K562 (cell line): ENCODE data around the gene CTIF. TPM values are rescaled to one million over a fixed set of nuclear protein-coding genes. Genes with fewer than 3 reads are reported as not detected.

Source experiments
- ATAC-seq: fragments of 200-7000 bp; cut with Tn5 transposase; 3 replicates; pipeline ENCODE4 v1.9.1; 2020; ENCODE audit warnings: moderate library complexity
- BruUV-seq: library from RNA; stranded (reverse); fragments of 400-500 nt; replicated peaks from 2 replicates; lab custom pipeline; 2021; lab: Mats Ljungman, UMichigan
- CTCF ChIA-PET: fragments of 300-600 bp; formaldehyde crosslinking; extraction: SDS; loops from one replicate; lab custom pipeline; 2021; ENCODE audit warnings: low intra/inter-chr PET ratio; lab: Yijun Ruan, JAX
- POLR2A ChIA-PET: fragments of 300-600, 350-650 bp; sonication (Branson Sonifier 250); formaldehyde crosslinking; extraction: SDS; loops from one replicate; lab custom pipeline; 2021; ENCODE audit warnings: antibody characterized with exemption, inconsistent platforms; lab: Yijun Ruan, JAX
- DNase-seq, 4 experiments: peaks; one replicate each; pipeline versions ENCODE4 v3.0.0 to v3.0.0-alpha.2; 2011 to 2018; ENCODE audit warnings: low spot score in 3 of 4, mixed read lengths in 3 of 4; ENCODE audit errors: extremely low read depth in 1 of 4
- FAIRE-seq: peaks from 2 replicates; lab custom pipeline; 2011; peaks lifted over from hg19 to GRCh38; lab: Jason Lieb, UNC
- H2AFZ ChIP-seq: 2 replicates; pipeline ENCODE4 v1.6.0; 2011; ENCODE audit warnings: low read depth, low read length, control low read depth, inconsistent platforms
- H3K27ac ChIP-seq: fragments of 200-600 bp; 3 replicates; pipeline ENCODE4 v1.8.0; 2011; ENCODE audit warnings: low read depth, mild to moderate bottlenecking, control low read depth, inconsistent platforms, low read length, moderate library complexity, mixed read lengths; ENCODE audit errors: extremely low read depth
- H3K27me3 ChIP-seq, 2 experiments: fragments of 300-600 bp in 1 of 2; 2 replicates in 1 of 2; 3 replicates in 1 of 2; pipeline versions ENCODE4 v1.6.0 to v1.8.0; 2011; ENCODE audit warnings: inconsistent platforms in 2 of 2, low read length in 2 of 2, mild to moderate bottlenecking in 1 of 2, mixed read lengths in 1 of 2, moderate library complexity in 1 of 2; ENCODE audit not compliant: control insufficient read depth in 2 of 2, insufficient read depth in 2 of 2
- H3K36me3 ChIP-seq: fragments of 300-600 bp; 3 replicates; pipeline ENCODE4 v1.8.0; 2011; ENCODE audit warnings: mild to moderate bottlenecking, low read length, inconsistent platforms; ENCODE audit not compliant: control insufficient read depth, insufficient read depth
- H3K4me1 ChIP-seq, 2 experiments: fragments of 200-600 bp in 1 of 2; replicated peaks in 1 of 2; 2 replicates in 1 of 2; 3 replicates in 1 of 2; pipeline versions ENCODE4 v1.5.1 to v1.8.0; 2011; ENCODE audit warnings: inconsistent platforms in 2 of 2, low read length in 2 of 2, mild to moderate bottlenecking in 1 of 2, mixed read lengths in 1 of 2, moderate library complexity in 1 of 2; ENCODE audit not compliant: control insufficient read depth in 2 of 2, insufficient read depth in 2 of 2
- H3K4me2 ChIP-seq: 2 replicates; pipeline ENCODE4 v1.6.1; 2011; ENCODE audit warnings: low read length, control low read depth, inconsistent platforms, mixed read lengths; ENCODE audit not compliant: insufficient read depth
- H3K4me3 ChIP-seq: fragments of 200-600 bp; sonication (generic), shearing (Covaris generic); 2 replicates; pipeline ENCODE4 v1.5.1; 2016; ENCODE audit warnings: control low read depth, inconsistent platforms
- H3K79me2 ChIP-seq: fragments of 200-600 bp; 3 replicates; pipeline ENCODE4 v1.8.0; 2011; ENCODE audit warnings: low read length, inconsistent platforms; ENCODE audit not compliant: control insufficient read depth, insufficient read depth
- H3K9ac ChIP-seq, 2 experiments: 2 replicates each; pipeline versions ENCODE4 v1.6.0 to v1.6.1; 2011; ENCODE audit warnings: low read depth in 2 of 2, low read length in 2 of 2, control low read depth in 1 of 2, inconsistent platforms in 1 of 2, mild to moderate bottlenecking in 1 of 2, mixed read lengths in 1 of 2; ENCODE audit not compliant: insufficient read depth in 1 of 2
- H3K9me1 ChIP-seq: one replicate; pipeline ENCODE4 v1.6.0; 2011; ENCODE audit warnings: inconsistent platforms, mild to moderate bottlenecking, low read length, moderate library complexity; ENCODE audit not compliant: control insufficient read depth, insufficient read depth
- H3K9me3 ChIP-seq: replicated peaks from 2 replicates; pipeline ENCODE4 v1.5.1; 2011; ENCODE audit warnings: low read depth, low read length, inconsistent platforms; ENCODE audit not compliant: control insufficient read depth, insufficient read depth
- H4K20me1 ChIP-seq: replicated peaks from 2 replicates; pipeline ENCODE4 v1.6.1; 2011; ENCODE audit warnings: low read length, inconsistent platforms, mixed read lengths; ENCODE audit not compliant: control insufficient read depth, insufficient read depth
- CCNT2 ChIP-seq: IDR thresholded peaks from 2 replicates; pipeline ENCODE4 v1.6.1; 2011; ENCODE audit warnings: borderline replicate concordance, low read depth, mild to moderate bottlenecking, moderate library complexity, mixed read lengths, low read length; ENCODE audit not compliant: insufficient read length; ENCODE audit errors: extremely low read depth
- HMG20A ChIP-seq: fragments of 450-650 bp; formaldehyde crosslinking; conservative IDR thresholded peaks from 2 replicates; pipeline ENCODE4 v1.4.0; 2020; ENCODE audit warnings: mild to moderate bottlenecking, mixed read lengths
- KLF16 ChIP-seq: IDR thresholded peaks from 2 replicates; pipeline ENCODE4 v1.6.1; 2016; ENCODE audit warnings: antibody characterized with exemption
- NR4A1 ChIP-seq, 2 experiments: fragments of 250-450 bp in 1 of 2; fragments of 450-650 bp in 1 of 2; sonication (Bioruptor Pico) in 1 of 2; IDR thresholded peaks; 2 replicates each; pipeline versions ENCODE4 v1.4.0 to v1.6.1; 2016 to 2020; ENCODE audit warnings: mild to moderate bottlenecking in 2 of 2, missing compliant biosample characterization in 1 of 2, missing genetic modification characterization in 1 of 2, moderate library complexity in 1 of 2
- PHF20 ChIP-seq: fragments of 450-650 bp; IDR thresholded peaks from 2 replicates; pipeline ENCODE4 v1.6.1; 2018; ENCODE audit not compliant: partially characterized antibody
- TCF7L2 ChIP-seq: fragments of 150-350 bp; IDR thresholded peaks from 2 replicates; pipeline ENCODE4 v1.6.1; 2016; ENCODE audit warnings: low read depth, mild to moderate bottlenecking, low read length, moderate library complexity
- ZNF140 ChIP-seq: fragments of 250-450 bp; sonication (Bioruptor Pico); IDR thresholded peaks from 2 replicates; pipeline ENCODE4 v1.8.0; 2021; ENCODE audit warnings: moderate library complexity, mild to moderate bottlenecking, inconsistent platforms
- ZNF165 ChIP-seq: fragments of 250-450 bp; sonication (Bioruptor Pico); IDR thresholded peaks from 2 replicates; pipeline ENCODE4 v1.4.0; 2020; ENCODE audit warnings: borderline replicate concordance
- ZNF583 ChIP-seq: fragments of 250-450 bp; sonication (Bioruptor Pico); IDR thresholded peaks from 2 replicates; pipeline ENCODE4 v1.4.0; 2020
- WGBS: fragments of 100-300 bp; shearing (Covaris generic); methylation state at CpG from one replicate; pipeline ENCODE4 v1.1.6; 2016; ENCODE audit warnings: low coverage, mixed read lengths; ENCODE audit not compliant: insufficient coverage; ENCODE audit errors: missing lambda C conversion rate; 5-methylcytosine and 5-hydroxymethylcytosine counted together
- in situ Hi-C: fragments of 300-500 bp; cut with MboI; formaldehyde crosslinking; loops from 4 replicates; pipeline ENCODE4 v1.15.0; 2018; ENCODE audit warnings: inconsistent platforms, mixed read lengths
- intact Hi-C: fragments of 100-400 bp; cut with micrococcal nuclease; formaldehyde crosslinking; loops from 2 replicates; pipeline ENCODE4 v1.14.2; 2022
- polyA plus RNA-seq, 8 experiments: library from polyadenylated mRNA; depleted of rRNA in 4 of 8; stranded (reverse) in 5 of 8; unstranded in 3 of 8; fragments of >200 nt; fragmentation: Nextera tagmentation in 2 of 8; fragmentation: Illumina TruSeq in 1 of 8; extraction: Ambion mirVana in 2 of 8; extraction: Trizol in 1 of 8; gene quantifications; 2 replicates each; pipeline versions ENCODE4 v1.2.1 to v1.2.3, GENCODE V29; 2011 to 2014; ENCODE audit warnings: inconsistent platforms in 1 of 8, missing spikeins in 1 of 8
- total RNA-seq, 7 experiments: library from RNA; depleted of rRNA in 6 of 7; stranded (reverse); fragments of >200 nt in 6 of 7; fragmentation: Illumina TruSeq in 2 of 7; extraction: Trizol in 2 of 7; gene quantifications; 2 replicates each; pipeline versions ENCODE4 v1.2.1 to v1.2.3, GENCODE V29; 2011 to 2021; ENCODE audit warnings: low replicate concordance in 1 of 7
- TF ChIP-seq, protein P1 (sequence below): sonication (generic); formaldehyde crosslinking; IDR thresholded peaks from 2 replicates; pipeline ENCODE4 v1.8.0; 2022; ENCODE audit warnings: mild to moderate bottlenecking, missing genetic modification reagents
- TF ChIP-seq, protein P2 (sequence below), 3 experiments: fragments of 200-800 bp in 1 of 3; fragments of 250-450 bp in 1 of 3; fragments of 450-650 bp in 1 of 3; sonication (Bioruptor Pico) in 1 of 3; sonication (Bioruptor generic) in 1 of 3; formaldehyde crosslinking in 1 of 3; IDR thresholded peaks; 2 replicates each; pipeline versions ENCODE4 v1.6.1 to v1.8.0; 2016 to 2022; ENCODE audit warnings: mild to moderate bottlenecking in 2 of 3, missing genetic modification characterization in 2 of 3, missing compliant biosample characterization in 1 of 3, moderate library complexity in 1 of 3
- TF ChIP-seq, protein P3 (sequence below): fragments of 200-400 bp; formaldehyde crosslinking; IDR thresholded peaks from 2 replicates; pipeline ENCODE4 v1.6.1; 2017; ENCODE audit warnings: mild to moderate bottlenecking, low read depth, low read length, moderate library complexity

CTIF gene
- total and polyA plus RNA-seq, 9 of the 15 experiments (the other 6 are each of a cell fraction or from before 2014, with no cell fraction given) = 0.17 to 11.5 (median 2.2) TPM

DNA sequence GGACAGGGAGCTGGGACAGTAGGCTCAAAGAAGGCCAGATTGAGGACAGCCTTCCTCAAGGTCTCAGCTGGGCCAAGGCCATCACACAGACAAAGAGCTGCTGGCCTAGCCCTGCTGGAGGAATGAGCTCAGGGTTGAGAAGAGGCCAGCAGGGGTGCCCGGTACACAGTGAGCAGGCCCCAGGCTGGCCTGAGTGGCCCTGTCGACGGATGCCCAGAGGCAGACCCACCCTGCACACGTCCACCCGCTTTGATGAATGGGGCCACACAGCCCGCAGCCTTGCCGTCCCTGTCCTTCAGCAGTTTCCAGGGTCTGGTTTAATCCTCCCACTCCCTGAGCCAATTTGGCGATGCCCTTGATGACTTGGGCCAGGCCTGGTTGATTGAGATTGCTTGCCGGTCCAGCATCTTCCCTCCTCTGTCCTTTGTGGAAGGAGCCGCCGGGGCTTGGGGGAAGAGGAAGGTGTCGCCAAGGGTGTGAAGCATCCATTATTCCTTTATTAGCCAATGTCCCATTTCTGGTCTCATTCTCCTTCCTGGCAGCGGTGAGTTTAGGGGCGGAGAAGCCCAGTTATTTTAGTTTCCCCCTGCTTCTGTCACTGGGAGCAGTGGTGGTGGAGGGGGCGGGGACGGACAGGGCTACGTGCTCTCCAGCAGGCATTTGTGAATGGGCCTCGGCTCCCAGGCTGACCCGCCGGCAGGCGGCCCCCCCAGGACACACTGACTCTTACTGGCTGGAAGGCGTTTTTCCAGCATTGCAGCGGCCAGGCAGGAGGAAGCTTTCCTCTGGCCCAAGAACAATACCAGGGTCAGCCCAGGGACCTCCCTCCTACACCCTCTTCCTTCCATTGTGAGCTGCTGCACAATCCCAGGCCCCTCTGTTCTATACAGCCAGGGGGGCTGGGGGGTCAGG lies 141.8 kb downstream of the CTIF start:
- BruUV-seq = no TSS peak
- H3K9me1 ChIP-seq = no peaks in the 10 kb centered on the region
- 95% methylated on average over 13 of the region's 23 CpGs for WGBS
- H3K9ac ChIP-seq = no peak overlapping the region
- no peaks in the 10 kb centered on the region for H3K27me3 ChIP-seq
- H4K20me1 ChIP-seq = no peaks in the 10 kb centered on the region
- no peak for FAIRE-seq
- in situ Hi-C loops = loop anchor here (10.0 to 25.0 kb wide), 4 partner anchors 94 to 1182 kb away; no protein-coding TSS in a partner anchor
- no peak for ATAC-seq
- no peaks in the 10 kb centered on the region for H3K36me3 ChIP-seq
- DNase-seq = no peak
- H3K4me1 ChIP-seq = peaks cover 0 to under 1% of the 10 kb centered on the region in 2 experiments; a peak in 2 of 5 replicates
- no peak overlapping the region for H3K27ac ChIP-seq
- intact Hi-C loops = no loop called here
- no peak overlapping the region for H3K4me3 ChIP-seq
- ChIA-PET POLR2A (interaction anchor here (0.6 kb wide), 1 partner anchor 11 kb away, joined by 3 read pairs; no protein-coding TSS in a partner anchor), CTCF (interaction anchor here (0.5 kb wide), 1 partner anchor 1230 kb away, joined by 3 read pairs; no protein-coding TSS in a partner anchor)
- TF ChIP-seq CCNT2 (no peak), TCF7L2 (no peak), ZNF140 (no peak), ZNF583 (no peak), NR4A1 (CRISPR knock-in tag; IDR thresholded peaks at IDR 0.05) (no peak), NR4A1 (tag; IDR thresholded peaks at IDR 0.05) (no peak), PHF20 (no peak), KLF16 (no peak), HMG20A (CRISPR knock-in tag) (no peak), ZNF165 (CRISPR knock-in tag) (no peak)
- TF ChIP-seq, protein P1, sequence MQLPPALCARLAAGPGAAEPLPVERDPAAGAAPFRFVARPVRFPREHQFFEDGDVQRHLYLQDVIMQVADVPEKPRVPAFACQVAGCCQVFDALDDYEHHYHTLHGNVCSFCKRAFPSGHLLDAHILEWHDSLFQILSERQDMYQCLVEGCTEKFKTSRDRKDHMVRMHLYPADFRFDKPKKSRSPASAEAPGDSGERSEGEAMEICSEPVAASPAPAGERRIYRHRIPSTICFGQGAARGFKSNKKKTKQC (CRISPR knock-in tag) = no peak
- TF ChIP-seq, protein P2, sequence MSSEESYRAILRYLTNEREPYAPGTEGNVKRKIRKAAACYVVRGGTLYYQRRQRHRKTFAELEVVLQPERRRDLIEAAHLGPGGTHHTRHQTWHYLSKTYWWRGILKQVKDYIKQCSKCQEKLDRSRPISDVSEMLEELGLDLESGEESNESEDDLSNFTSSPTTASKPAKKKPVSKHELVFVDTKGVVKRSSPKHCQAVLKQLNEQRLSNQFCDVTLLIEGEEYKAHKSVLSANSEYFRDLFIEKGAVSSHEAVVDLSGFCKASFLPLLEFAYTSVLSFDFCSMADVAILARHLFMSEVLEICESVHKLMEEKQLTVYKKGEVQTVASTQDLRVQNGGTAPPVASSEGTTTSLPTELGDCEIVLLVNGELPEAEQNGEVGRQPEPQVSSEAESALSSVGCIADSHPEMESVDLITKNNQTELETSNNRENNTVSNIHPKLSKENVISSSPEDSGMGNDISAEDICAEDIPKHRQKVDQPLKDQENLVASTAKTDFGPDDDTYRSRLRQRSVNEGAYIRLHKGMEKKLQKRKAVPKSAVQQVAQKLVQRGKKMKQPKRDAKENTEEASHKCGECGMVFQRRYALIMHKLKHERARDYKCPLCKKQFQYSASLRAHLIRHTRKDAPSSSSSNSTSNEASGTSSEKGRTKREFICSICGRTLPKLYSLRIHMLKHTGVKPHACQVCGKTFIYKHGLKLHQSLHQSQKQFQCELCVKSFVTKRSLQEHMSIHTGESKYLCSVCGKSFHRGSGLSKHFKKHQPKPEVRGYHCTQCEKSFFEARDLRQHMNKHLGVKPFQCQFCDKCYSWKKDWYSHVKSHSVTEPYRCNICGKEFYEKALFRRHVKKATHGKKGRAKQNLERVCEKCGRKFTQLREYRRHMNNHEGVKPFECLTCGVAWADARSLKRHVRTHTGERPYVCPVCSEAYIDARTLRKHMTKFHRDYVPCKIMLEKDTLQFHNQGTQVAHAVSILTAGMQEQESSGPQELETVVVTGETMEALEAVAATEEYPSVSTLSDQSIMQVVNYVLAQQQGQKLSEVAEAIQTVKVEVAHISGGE (CRISPR knock-in tag; IDR thresholded peaks at IDR 0.05) = no peak
- TF ChIP-seq, protein P3, sequence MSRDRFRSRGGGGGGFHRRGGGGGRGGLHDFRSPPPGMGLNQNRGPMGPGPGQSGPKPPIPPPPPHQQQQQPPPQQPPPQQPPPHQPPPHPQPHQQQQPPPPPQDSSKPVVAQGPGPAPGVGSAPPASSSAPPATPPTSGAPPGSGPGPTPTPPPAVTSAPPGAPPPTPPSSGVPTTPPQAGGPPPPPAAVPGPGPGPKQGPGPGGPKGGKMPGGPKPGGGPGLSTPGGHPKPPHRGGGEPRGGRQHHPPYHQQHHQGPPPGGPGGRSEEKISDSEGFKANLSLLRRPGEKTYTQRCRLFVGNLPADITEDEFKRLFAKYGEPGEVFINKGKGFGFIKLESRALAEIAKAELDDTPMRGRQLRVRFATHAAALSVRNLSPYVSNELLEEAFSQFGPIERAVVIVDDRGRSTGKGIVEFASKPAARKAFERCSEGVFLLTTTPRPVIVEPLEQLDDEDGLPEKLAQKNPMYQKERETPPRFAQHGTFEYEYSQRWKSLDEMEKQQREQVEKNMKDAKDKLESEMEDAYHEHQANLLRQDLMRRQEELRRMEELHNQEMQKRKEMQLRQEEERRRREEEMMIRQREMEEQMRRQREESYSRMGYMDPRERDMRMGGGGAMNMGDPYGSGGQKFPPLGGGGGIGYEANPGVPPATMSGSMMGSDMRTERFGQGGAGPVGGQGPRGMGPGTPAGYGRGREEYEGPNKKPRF = no peak
- no peak overlapping the region for H2AFZ ChIP-seq
- no peaks in the 10 kb centered on the region for H3K79me2 ChIP-seq
- H3K9me3 ChIP-seq = no peaks in the 10 kb centered on the region
- H3K4me2 ChIP-seq = no peak overlapping the region
